Type B pancreatic cell (in vitro differentiated cells): ENCODE measurements around the gene ARHGAP30. TPM values are rescaled to one million over a fixed set of nuclear protein-coding genes. Genes with fewer than 3 reads are reported as not detected.
A peak's percentile ranks its signal among the peaks of the same experiment; 100 is the strongest.

Experiments
- DNase-seq: peaks from one replicate; pipeline ENCODE4 v3.0.0; 2021; ENCODE audit warnings: mixed read lengths; ENCODE audit not compliant: unreplicated experiment; ENCODE audit errors: extremely low spot score
- H3K27ac Mint-ChIP-seq: 2 replicates; pipeline ENCODE4 v1.8.0; 2021; ENCODE audit warnings: mild to moderate bottlenecking, mixed read lengths
- H3K27me3 Mint-ChIP-seq: 2 replicates; pipeline ENCODE4 v1.8.0; 2021; ENCODE audit warnings: mixed read lengths
- H3K36me3 Mint-ChIP-seq: 2 replicates; pipeline ENCODE4 v1.8.0; 2021; ENCODE audit warnings: mixed read lengths
- H3K4me1 Mint-ChIP-seq: one replicate; pipeline ENCODE4 v1.8.0; 2021; ENCODE audit warnings: mixed read lengths; ENCODE audit not compliant: unreplicated experiment
- H3K4me3 Mint-ChIP-seq: 2 replicates; pipeline ENCODE4 v1.8.0; 2021; ENCODE audit warnings: mild to moderate bottlenecking, mixed read lengths
- H3K9me3 Mint-ChIP-seq: 2 replicates; pipeline ENCODE4 v1.8.0; 2021; ENCODE audit warnings: mixed read lengths
- CTCF ChIP-seq: fragments of 200-600 bp; sonication (generic); conservative IDR thresholded peaks from 2 replicates; pipeline ENCODE4 v1.5.0; 2021; ENCODE audit warnings: antibody characterized with exemption, mild to moderate bottlenecking
- total RNA-seq: library from RNA; stranded (reverse); gene quantifications from 2 replicates; pipeline ENCODE4 v1.2.1, GENCODE V29; 2021; ENCODE audit warnings: low replicate concordance

The ARHGAP30 gene
- total RNA-seq, 1 donor from 2014 or later, result 1.3 TPM

- Mint-ChIP-seq H3K4me3 (peak within 1 kb of the TSS; percentile 87), H3K27me3 (peaks cover 4% of the 10 kb centered on the region), H3K27ac (peak within 1 kb of the TSS; percentile 96), H3K36me3 (peaks cover 5% of the 10 kb centered on the region), H3K9me3 (no peaks in the 10 kb centered on the region), H3K4me1 (peaks cover 11% of the 10 kb centered on the region)
- TF ChIP-seq CTCF, result no peak
- peak; percentile 87 for DNase-seq
These were observed 28.7 kb upstream of the ARHGAP30 start, which contains the start of gene KLHDC9 for GRCh38 chr1:161098210-161099068. Gene KLHDC9 (plus strand): TSS chr1:161098361. CDS start chr1:161098536, 175 bp downstream.

GRCh38 chr1:161096530-161096929 is 26.8 kb upstream of the ARHGAP30 start:
- TF ChIP-seq CTCF, result no peak
- H3K4me3 Mint-ChIP-seq, result peak overlapping the region; percentile 87
- peaks cover 11% of the 10 kb centered on the region for H3K4me1 Mint-ChIP-seq
- peak overlapping the region; percentile 96 for H3K27ac Mint-ChIP-seq
- no peaks in the 10 kb centered on the region for H3K9me3 Mint-ChIP-seq
- H3K36me3 Mint-ChIP-seq, result no peaks in the 10 kb centered on the region
- peaks cover 4% of the 10 kb centered on the region for H3K27me3 Mint-ChIP-seq
- DNase-seq, result no peak

- H3K9me3 Mint-ChIP-seq, result no peaks in the 10 kb centered on the region
- TF ChIP-seq CTCF, result no peak
- peak overlapping the region; percentile 96 for H3K27ac Mint-ChIP-seq
- H3K4me1 Mint-ChIP-seq, result peaks cover 11% of the 10 kb centered on the region
- peak overlapping the region; percentile 87 for H3K4me3 Mint-ChIP-seq
- H3K27me3 Mint-ChIP-seq, result peaks cover 4% of the 10 kb centered on the region
- no peak for DNase-seq
- no peaks in the 10 kb centered on the region for H3K36me3 Mint-ChIP-seq
These were observed 26.3 kb upstream of the ARHGAP30 start for GRCh38 chr1:161096015-161096414.

GRCh38 chr1:161095230-161095629 is 25.5 kb upstream of the ARHGAP30 start:
- Mint-ChIP-seq H3K9me3 (no peaks in the 10 kb centered on the region), H3K27ac (peak overlapping the region; percentile 37), H3K4me1 (peaks cover 11% of the 10 kb centered on the region), H3K27me3 (peaks cover 4% of the 10 kb centered on the region), H3K4me3 (no peak overlapping the region), H3K36me3 (no peaks in the 10 kb centered on the region)
- no peak for TF ChIP-seq CTCF
- DNase-seq, result no peak

GRCh38 chr1:161094481-161094880 is 24.8 kb upstream of the ARHGAP30 start:
- H3K4me1 Mint-ChIP-seq, result peaks cover 11% of the 10 kb centered on the region

More at GRCh38 chr1:161094481-161094880, 24.8 kb upstream of the ARHGAP30 start:
- no peak for TF ChIP-seq CTCF
- no peaks in the 10 kb centered on the region for H3K36me3 Mint-ChIP-seq
- no peak for DNase-seq
- H3K27ac Mint-ChIP-seq, result peak overlapping the region; percentile 37
- no peak overlapping the region for H3K4me3 Mint-ChIP-seq
- H3K9me3 Mint-ChIP-seq, result no peaks in the 10 kb centered on the region
- peaks cover 4% of the 10 kb centered on the region for H3K27me3 Mint-ChIP-seq
